A673 (cell line): ENCODE data around the gene ASCL2. TPM values are rescaled to one million over a fixed set of nuclear protein-coding genes. Genes with fewer than 3 reads are reported as not detected.

Experiments used
- BruUV-seq: library from RNA; stranded (reverse); fragments of 400-500 nt; replicated peaks from 2 replicates; lab custom pipeline; 2021; lab: Mats Ljungman, UMichigan
- CTCF ChIA-PET: fragments of 300-600 bp; sonication (Branson Sonifier 250); formaldehyde crosslinking; loops from one replicate; lab custom pipeline; 2022; ENCODE audit warnings: antibody characterized with exemption; lab: Charles Lee
- POLR2A ChIA-PET: fragments of 300-600 bp; sonication (Branson Sonifier 250); formaldehyde crosslinking; loops from one replicate; lab custom pipeline; 2022; ENCODE audit warnings: antibody characterized with exemption; ENCODE audit not compliant: low non-redundant PET; lab: Charles Lee
- DNase-seq: peaks from one replicate; pipeline ENCODE4 v3.0.0-alpha.2; 2015; ENCODE audit warnings: low spot score
- H3K27ac ChIP-seq: fragments of 200-600 bp; sonication (generic); 2 replicates; pipeline ENCODE4 v1.5.1; 2016; ENCODE audit warnings: mixed run types, low read depth, mild to moderate bottlenecking, mixed read lengths, antibody characterized with exemption, low read length; ENCODE audit not compliant: poor library complexity, severe bottlenecking
- H3K27me3 ChIP-seq: fragments of 200-600 bp; sonication (generic); replicated peaks from 2 replicates; pipeline ENCODE4 v1.6.1; 2017; ENCODE audit warnings: mixed run types, low read depth, mild to moderate bottlenecking, mixed read lengths, antibody characterized with exemption, low read length; ENCODE audit not compliant: insufficient read depth, poor library complexity
- H3K36me3 ChIP-seq: fragments of 200-600 bp; sonication (generic); 2 replicates; pipeline ENCODE4 v1.6.1; 2016; ENCODE audit warnings: mixed run types, mild to moderate bottlenecking, mixed read lengths, antibody characterized with exemption, low read length; ENCODE audit not compliant: insufficient read depth, poor library complexity, severe bottlenecking
- H3K4me1 ChIP-seq: fragments of 200-600 bp; sonication (generic); 2 replicates; pipeline ENCODE4 v1.6.1; 2017; ENCODE audit warnings: mixed run types, mild to moderate bottlenecking, mixed read lengths, antibody characterized with exemption, low read length; ENCODE audit not compliant: insufficient read depth, poor library complexity, severe bottlenecking
- H3K4me3 ChIP-seq: fragments of 200-600 bp; sonication (generic); 2 replicates; pipeline ENCODE4 v1.5.1; 2016; ENCODE audit warnings: low read depth, mixed run types, mild to moderate bottlenecking, mixed read lengths, low read length; ENCODE audit not compliant: poor library complexity, severe bottlenecking
- H3K9me3 ChIP-seq: fragments of 200-600 bp; sonication (generic); 2 replicates; pipeline ENCODE4 v1.6.1; 2016; ENCODE audit warnings: mixed run types, low read depth, mild to moderate bottlenecking, mixed read lengths, antibody characterized with exemption, low read length; ENCODE audit not compliant: poor library complexity, severe bottlenecking
- CTCF ChIP-seq: fragments of 300-800, 200-600 bp; sonication (generic); conservative IDR thresholded peaks from 2 replicates; pipeline ENCODE4 v1.5.1; 2017; ENCODE audit warnings: low read depth, mild to moderate bottlenecking, antibody characterized with exemption, low read length, moderate library complexity, mixed read lengths
- EZH2 ChIP-seq: fragments of 200-600 bp; sonication (generic); IDR thresholded peaks from 2 replicates; pipeline ENCODE4 v1.6.1; 2017; ENCODE audit warnings: borderline replicate concordance, low read depth, mild to moderate bottlenecking, mixed read lengths, antibody characterized with exemption, low read length; ENCODE audit not compliant: poor library complexity, severe bottlenecking
- intact Hi-C: fragments of 100-400 bp; cut with micrococcal nuclease; formaldehyde crosslinking; loops from one replicate; pipeline ENCODE4 v1.10.0; 2022; ENCODE audit not compliant: unreplicated experiment
- total RNA-seq: library from RNA; stranded (reverse); gene quantifications from 2 replicates; pipeline ENCODE4 v1.2.3, GENCODE V29; 2021

Gene ASCL2
- total RNA-seq, 1 experiment from 2014 or later, result not detected

GRCh38 chr11:2293984-2294925 is 23.9 kb upstream of the ASCL2 start:
- no peak for DNase-seq
- ChIA-PET POLR2A (no interaction called here), CTCF (no interaction called here)
- H3K27me3 ChIP-seq, result no peaks in the 10 kb centered on the region
- H3K36me3 ChIP-seq, result no peaks in the 10 kb centered on the region
- intact Hi-C loops, result no loop called here
- no peak overlapping the region for H3K4me3 ChIP-seq
- no peak overlapping the region for H3K27ac ChIP-seq
- no TSS peak for BruUV-seq
- TF ChIP-seq CTCF, result no peak
- TF ChIP-seq EZH2, result no peak
- no peaks in the 10 kb centered on the region for H3K4me1 ChIP-seq
- H3K9me3 ChIP-seq, result no peaks in the 10 kb centered on the region

- POLR2A ChIA-PET, result no interaction called here
- no TSS peak for BruUV-seq
- no peaks in the 10 kb centered on the region for H3K4me1 ChIP-seq
- CTCF ChIA-PET, result no interaction called here
- no peak overlapping the region for H3K27ac ChIP-seq
- no peak for DNase-seq
- H3K27me3 ChIP-seq, result no peaks in the 10 kb centered on the region
- TF ChIP-seq CTCF, result no peak
- TF ChIP-seq EZH2, result no peak
- intact Hi-C loops, result no loop called here
- H3K4me3 ChIP-seq, result no peak overlapping the region
- no peaks in the 10 kb centered on the region for H3K9me3 ChIP-seq
- H3K36me3 ChIP-seq, result no peaks in the 10 kb centered on the region
Observed at GRCh38 chr11:2293531-2293971, 23.2 kb upstream of the ASCL2 start.

- intact Hi-C loops, result no loop called here
- TF ChIP-seq CTCF (no peak), EZH2 (no peak)
- ChIA-PET POLR2A (no interaction called here), CTCF (no interaction called here)
- Histone ChIP-seq H3K9me3 (no peaks in the 10 kb centered on the region), H3K4me1 (no peaks in the 10 kb centered on the region), H3K36me3 (no peaks in the 10 kb centered on the region), H3K4me3 (no peak overlapping the region), H3K27me3 (no peaks in the 10 kb centered on the region), H3K27ac (no peak overlapping the region)
- DNase-seq, result peak; percentile 22
- BruUV-seq, result no TSS peak
Observed at GRCh38 chr11:2290351-2290841, 20.0 kb upstream of the ASCL2 start.
